Measurements from ENCODE around the gene PACS2. TPM values are rescaled to one million over a fixed set of nuclear protein-coding genes. Genes with fewer than 3 reads are reported as not detected.

The PACS2 gene
- polyA plus RNA-seq, 1 of the 3 experiments (the other 2 are of a cell fraction), result 42.7 TPM

GRCh38 chr14:105348945-105349699, 34.6 kb downstream of the PACS2 start:
- Histone ChIP-seq H3K27me3 (ENCODE audit: insufficient read depth) (no peaks in the 10 kb centered on the region), H3F3A (replicated peaks; ENCODE audit: insufficient read depth) (no peaks in the 10 kb centered on the region), H4K20me1 (ENCODE audit: insufficient read depth) (peaks cover 12% of the 10 kb centered on the region), H3K9me2 (no peaks in the 10 kb centered on the region), H3K4me3 (ENCODE audit: low read depth in 2 of 2, low read length in 1 of 2) (no peak overlapping the region), H3K4me2 (no peak overlapping the region), H3K9me3 (peaks cover 9% of the 10 kb centered on the region; the same call in 1 of the 2 replicates), H2AFZ (ENCODE audit: low read depth) (no peak overlapping the region), H3K79me2 (ENCODE audit: insufficient read depth) (peaks cover 11% of the 10 kb centered on the region), H3K36me3 (replicated peaks in 1 of 2; ENCODE audit: control insufficient read depth in 1 of 2, insufficient read depth in 2 of 2, low read length in 1 of 2) (no peaks in the 10 kb centered on the region), H3K27ac (ENCODE audit: low read depth in 2 of 2, low read length in 1 of 2) (no peak overlapping the region), H3K4me1 (ENCODE audit: control insufficient read depth in 1 of 2, insufficient read depth in 2 of 2, low read depth in 1 of 2, low read length in 1 of 2) (peaks cover 0 to 9% of the 10 kb centered on the region in 2 experiments; a peak in 1 of 4 replicates), H3K9ac (no peak overlapping the region)
- WGBS (ENCODE audit: low lambda C conversion rate), result 96% methylated on average over 6 of the region's 19 CpGs
- TF ChIP-seq RCOR1 (IDR thresholded peaks at IDR 0.05; ENCODE audit: low read length) (no peak), IRF3 (IDR thresholded peaks at IDR 0.05; ENCODE audit: low read depth, low read length) (no peak), CHD2 (IDR thresholded peaks at IDR 0.05; ENCODE audit: low read length, partially characterized antibody) (no peak), ZBTB33 (IDR thresholded peaks at IDR 0.05; ENCODE audit: borderline replicate concordance, low read depth) (no peak), GATA2 (CRISPR knock-in tag; IDR thresholded peaks at IDR 0.05) (no peak), TEAD4 (IDR thresholded peaks at IDR 0.05; ENCODE audit: borderline replicate concordance, insufficient read depth) (no peak), MXI1 (IDR thresholded peaks at IDR 0.05; ENCODE audit: low read depth, low read length) (no peak), FOSL2 (IDR thresholded peaks at IDR 0.05; ENCODE audit: borderline replicate concordance, low read depth) (no peak), NFIC (IDR thresholded peaks at IDR 0.05; ENCODE audit: borderline replicate concordance) (no peak), USF1 (IDR thresholded peaks at IDR 0.05; ENCODE audit: borderline replicate concordance, low read depth) (no peak), YY1 (IDR thresholded peaks at IDR 0.05; ENCODE audit: low read depth) (no peak)
- ChIA-PET CTCF (interaction anchor here (0.6 to 1.2 kb wide), 4 partner anchors 67 to 181 kb away, joined by 3 to 4 read pairs (median 3); partner anchors contain the start of gene JAG2), POLR2A (no interaction called here)
- DNase-seq, result no peak

GRCh38 chr14:105349992-105350391, 35.4 kb downstream of the PACS2 start:
- no peak for TF ChIP-seq MXI1 (IDR thresholded peaks at IDR 0.05; ENCODE audit: low read depth, low read length)
- Histone ChIP-seq H3K4me1 (ENCODE audit: control insufficient read depth in 1 of 2, insufficient read depth in 2 of 2, low read depth in 1 of 2, low read length in 1 of 2) (peaks cover 0 to 9% of the 10 kb centered on the region in 2 experiments; a peak in 1 of 4 replicates), H3K36me3 (replicated peaks in 1 of 2; ENCODE audit: control insufficient read depth in 1 of 2, insufficient read depth in 2 of 2, low read length in 1 of 2) (peaks cover 0 to 3% of the 10 kb centered on the region in 2 experiments), H3K9ac (no peak overlapping the region), H2AFZ (ENCODE audit: low read depth) (no peak overlapping the region), H3K4me2 (no peak overlapping the region), H3K27me3 (ENCODE audit: insufficient read depth) (no peaks in the 10 kb centered on the region), H4K20me1 (ENCODE audit: insufficient read depth) (peaks cover 12% of the 10 kb centered on the region), H3K9me2 (no peaks in the 10 kb centered on the region), H3K4me3 (ENCODE audit: low read depth in 2 of 2, low read length in 1 of 2) (no peak overlapping the region), H3K27ac (ENCODE audit: low read depth in 2 of 2, low read length in 1 of 2) (no peak overlapping the region), H3F3A (replicated peaks; ENCODE audit: insufficient read depth) (no peaks in the 10 kb centered on the region), H3K9me3 (peaks cover 3% of the 10 kb centered on the region; the same call in 1 of the 2 replicates), H3K79me2 (ENCODE audit: insufficient read depth) (peaks cover 11% of the 10 kb centered on the region; the same call in 1 of the 2 replicates)
- CTCF ChIA-PET, result interaction anchor here (0.6 to 2.5 kb wide), 2 partner anchors 78 to 118 kb away, joined by 3 to 14 read pairs; no protein-coding TSS in a partner anchor
- no peak for DNase-seq
- 86% methylated on average over 7 of the region's 11 CpGs for WGBS (ENCODE audit: low lambda C conversion rate)
- POLR2A ChIA-PET, result no interaction called here

Measured in SK-N-SH (cell line).